ENCODE measurements around the gene SOX6. TPM values are rescaled to one million over a fixed set of nuclear protein-coding genes. Genes with fewer than 3 reads are reported as not detected.

SOX6 gene
- total RNA-seq, 1 donor from 2014 or later: 1.6 TPM

DNA sequence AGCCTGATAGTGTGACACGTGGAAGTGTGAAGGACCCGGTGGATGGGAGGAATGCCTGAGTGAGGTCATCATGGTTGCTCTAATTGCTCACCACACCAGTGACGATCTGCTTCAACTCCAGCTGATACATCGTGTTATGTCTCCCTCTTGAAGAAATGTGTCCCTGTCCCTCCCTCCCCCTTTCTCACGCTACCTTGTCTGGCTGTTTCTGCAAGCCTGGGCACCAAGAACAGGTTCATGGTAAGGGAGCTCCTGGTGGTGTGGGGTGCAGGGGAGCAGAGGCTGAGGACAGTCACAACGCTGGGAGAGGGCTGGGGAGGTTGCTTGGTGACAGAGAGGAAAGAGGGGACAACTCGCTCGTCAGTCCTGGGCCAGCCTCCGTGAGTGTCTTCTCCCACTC lies 413.4 kb downstream of the SOX6 start:
- Histone ChIP-seq H3K36me3 (no peaks in the 10 kb centered on the region), H3K27me3 (no peaks in the 10 kb centered on the region), H3K4me1 (no peaks in the 10 kb centered on the region), H3K9me3 (no peaks in the 10 kb centered on the region), H3K27ac (no peak overlapping the region), H3K4me3 (no peak overlapping the region)
- TF ChIP-seq, protein P1, sequence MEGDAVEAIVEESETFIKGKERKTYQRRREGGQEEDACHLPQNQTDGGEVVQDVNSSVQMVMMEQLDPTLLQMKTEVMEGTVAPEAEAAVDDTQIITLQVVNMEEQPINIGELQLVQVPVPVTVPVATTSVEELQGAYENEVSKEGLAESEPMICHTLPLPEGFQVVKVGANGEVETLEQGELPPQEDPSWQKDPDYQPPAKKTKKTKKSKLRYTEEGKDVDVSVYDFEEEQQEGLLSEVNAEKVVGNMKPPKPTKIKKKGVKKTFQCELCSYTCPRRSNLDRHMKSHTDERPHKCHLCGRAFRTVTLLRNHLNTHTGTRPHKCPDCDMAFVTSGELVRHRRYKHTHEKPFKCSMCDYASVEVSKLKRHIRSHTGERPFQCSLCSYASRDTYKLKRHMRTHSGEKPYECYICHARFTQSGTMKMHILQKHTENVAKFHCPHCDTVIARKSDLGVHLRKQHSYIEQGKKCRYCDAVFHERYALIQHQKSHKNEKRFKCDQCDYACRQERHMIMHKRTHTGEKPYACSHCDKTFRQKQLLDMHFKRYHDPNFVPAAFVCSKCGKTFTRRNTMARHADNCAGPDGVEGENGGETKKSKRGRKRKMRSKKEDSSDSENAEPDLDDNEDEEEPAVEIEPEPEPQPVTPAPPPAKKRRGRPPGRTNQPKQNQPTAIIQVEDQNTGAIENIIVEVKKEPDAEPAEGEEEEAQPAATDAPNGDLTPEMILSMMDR (IDR thresholded peaks at IDR 0.05): no peak
- intact Hi-C loops (cut with DNase I): no loop called here
- no peak for DNase-seq (ENCODE audit: low spot score in 2 of 2)

DNA sequence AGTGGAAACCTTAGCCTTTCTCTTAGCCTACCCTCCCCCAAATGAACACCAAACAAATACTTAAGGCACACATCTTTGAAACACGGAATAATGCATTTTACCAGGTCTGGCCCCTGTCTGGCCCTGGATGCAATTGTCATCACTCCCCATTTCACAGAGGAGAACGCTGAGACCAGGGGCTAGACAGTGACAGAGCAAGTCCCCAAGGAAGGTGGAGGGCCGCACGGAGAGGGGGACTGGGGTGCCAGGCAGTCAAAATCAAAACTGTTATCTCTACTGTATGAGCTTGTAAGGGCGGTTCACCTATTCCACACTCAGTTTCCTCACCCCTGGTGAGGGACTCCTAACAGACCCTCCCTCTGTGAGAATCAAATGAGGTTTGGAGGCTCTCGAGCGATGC lies 414.2 kb downstream of the SOX6 start:
- no peak overlapping the region for H3K27ac ChIP-seq
- no peaks in the 10 kb centered on the region for H3K9me3 ChIP-seq
- intact Hi-C loops (cut with DNase I): no loop called here
- no peaks in the 10 kb centered on the region for H3K4me1 ChIP-seq
- DNase-seq (ENCODE audit: low spot score in 2 of 2): no peak
- H3K36me3 ChIP-seq: no peaks in the 10 kb centered on the region
- H3K4me3 ChIP-seq: no peak overlapping the region
- no peaks in the 10 kb centered on the region for H3K27me3 ChIP-seq
- TF ChIP-seq, protein P1 (IDR thresholded peaks at IDR 0.05): no peak

DNA sequence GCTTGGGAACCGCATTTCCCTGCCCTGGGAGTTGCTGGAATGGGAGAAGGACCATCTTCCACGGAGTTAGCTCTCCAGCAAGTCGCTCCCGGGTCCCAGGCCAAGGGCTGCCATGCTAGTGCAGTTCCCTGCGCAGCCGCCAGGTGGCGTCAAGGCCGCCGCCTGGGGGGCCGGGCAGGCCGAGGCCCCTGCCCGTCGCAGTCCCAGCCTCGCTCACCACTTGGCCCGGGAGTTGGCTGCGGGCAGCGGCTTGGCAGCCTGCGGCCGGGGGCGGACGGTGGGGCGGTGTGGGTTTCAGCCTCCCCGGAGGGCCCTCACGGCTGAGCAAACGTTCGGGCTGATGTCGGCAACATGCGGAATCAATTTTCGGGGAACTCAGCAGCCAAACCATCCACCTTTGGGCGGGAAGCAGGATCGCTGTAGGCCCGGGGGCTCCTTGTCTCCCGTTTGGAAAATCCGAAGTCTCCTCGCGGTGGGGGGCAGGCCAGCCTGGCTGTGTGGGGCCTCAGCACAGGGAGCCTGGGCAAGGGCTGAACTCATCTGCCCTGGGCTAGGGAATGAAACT lies 415.1 kb downstream of the SOX6 start:
- Histone ChIP-seq H3K27me3 (no peaks in the 10 kb centered on the region), H3K27ac (no peak overlapping the region), H3K4me1 (no peaks in the 10 kb centered on the region), H3K9me3 (no peaks in the 10 kb centered on the region), H3K4me3 (no peak overlapping the region), H3K36me3 (no peaks in the 10 kb centered on the region)
- intact Hi-C loops (cut with DNase I): no loop called here
- no peak for DNase-seq (ENCODE audit: low spot score in 2 of 2)
- TF ChIP-seq, protein P1 (IDR thresholded peaks at IDR 0.05): peak; percentile 57 to 69 (median 59)

DNA sequence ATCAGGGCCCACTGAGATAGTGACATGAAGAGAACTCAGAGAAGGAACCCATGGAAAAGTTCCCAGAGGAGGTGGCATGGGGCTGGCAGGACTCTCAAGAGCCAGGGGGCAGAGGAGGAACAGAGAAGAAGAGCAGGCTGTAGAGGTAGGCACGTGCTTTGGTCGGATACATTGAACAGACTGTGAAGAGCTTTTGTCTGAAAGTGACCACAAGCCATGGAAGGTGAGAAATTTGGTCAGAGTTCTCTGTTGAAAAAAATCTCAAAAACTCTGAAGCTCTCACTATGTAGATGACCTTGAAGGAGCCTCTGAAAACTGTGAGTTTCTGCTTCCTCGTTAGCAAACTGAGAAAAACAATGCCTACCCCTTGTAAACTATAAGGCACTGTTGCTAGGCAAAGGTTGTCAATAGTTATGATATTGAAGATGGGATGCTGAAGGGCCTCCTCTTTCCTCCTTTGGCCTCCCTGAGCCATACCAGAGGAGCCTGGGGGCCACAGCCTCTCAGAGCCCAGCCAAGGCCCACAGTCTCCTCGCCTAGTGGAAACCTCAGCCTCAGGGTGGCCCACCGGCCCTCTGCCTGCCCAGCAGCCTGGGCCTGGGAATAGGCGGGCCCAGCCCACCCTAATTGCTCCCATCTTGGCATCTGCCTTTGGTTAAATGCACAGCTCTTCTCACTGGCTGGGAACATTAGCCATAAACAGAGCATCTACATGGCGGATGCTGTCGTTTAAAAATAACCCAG lies 415.7 kb downstream of the SOX6 start:
- intact Hi-C loops (cut with DNase I): no loop called here
- TF ChIP-seq, protein P1 (IDR thresholded peaks at IDR 0.05): no peak
- Histone ChIP-seq H3K27me3 (no peaks in the 10 kb centered on the region), H3K4me1 (no peaks in the 10 kb centered on the region), H3K4me3 (no peak overlapping the region), H3K36me3 (no peaks in the 10 kb centered on the region), H3K9me3 (no peaks in the 10 kb centered on the region), H3K27ac (no peak overlapping the region)
- no peak for DNase-seq (ENCODE audit: low spot score in 2 of 2)

DNA sequence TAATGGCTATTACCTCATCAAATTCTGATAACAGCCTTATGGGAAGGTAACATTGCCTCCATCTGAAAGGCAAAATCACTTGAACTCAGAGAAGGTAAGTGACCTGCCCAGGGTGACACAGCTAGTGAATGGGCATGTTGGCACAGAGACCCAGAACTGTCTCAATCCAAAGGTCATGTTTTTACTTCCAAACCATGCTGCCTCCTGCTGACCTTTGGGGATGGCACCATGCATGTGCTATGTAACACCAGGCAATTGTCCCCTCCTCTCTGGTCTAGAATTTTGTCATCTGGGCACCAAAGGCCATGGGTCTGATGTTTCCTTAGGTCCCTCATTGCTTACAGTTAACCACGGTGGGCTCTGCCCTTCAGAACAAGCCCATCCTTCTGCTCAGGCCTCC lies 417.4 kb downstream of the SOX6 start:
- Histone ChIP-seq H3K4me1 (no peaks in the 10 kb centered on the region), H3K9me3 (no peaks in the 10 kb centered on the region), H3K36me3 (no peaks in the 10 kb centered on the region), H3K4me3 (no peak overlapping the region), H3K27ac (no peak overlapping the region), H3K27me3 (no peaks in the 10 kb centered on the region)
- TF ChIP-seq, protein P1 (IDR thresholded peaks at IDR 0.05): no peak
- no peak for DNase-seq (ENCODE audit: low spot score in 2 of 2)
- intact Hi-C loops (cut with DNase I): no loop called here

All from ascending aorta (tissue), 2 donors.